Measurements from ENCODE around the gene CMC2. TPM values are rescaled to one million over a fixed set of nuclear protein-coding genes. Genes with fewer than 3 reads are reported as not detected.

The CMC2 gene
- total and polyA plus RNA-seq, 10 of the 15 experiments (the other 5 are each of a cell fraction or from before 2014, with no cell fraction given): 62.8 to 251 (median 157) TPM

DNA sequence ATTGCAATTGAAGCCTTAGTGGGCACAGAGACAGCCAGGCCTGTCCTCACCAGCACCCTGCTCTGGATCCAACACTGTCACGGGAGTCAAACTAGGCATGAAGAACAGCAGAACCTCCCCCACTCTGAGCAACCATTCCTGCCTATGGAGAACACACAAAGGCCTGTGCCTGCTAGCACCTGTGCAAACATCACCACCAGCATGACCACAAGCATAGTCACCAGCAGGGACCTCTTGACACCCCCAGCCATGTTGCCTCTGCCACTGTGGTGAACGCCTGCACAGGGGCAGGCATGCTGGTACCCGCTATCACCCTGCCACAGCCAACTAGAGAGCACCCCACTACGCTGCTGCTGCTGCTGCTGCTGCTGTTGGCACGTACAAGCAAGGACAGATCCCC, 51.7 kb downstream of the CMC2 start:
- ChIA-PET SMC1A (ENCODE audit: uncharacterized antibody, unreplicated experiment) (no interaction called here), POLR2A (no interaction called here), CTCF (no interaction called here), RAD21 (ENCODE audit: unreplicated experiment) (no interaction called here)
- FAIRE-seq (no peak), DNase-seq (ENCODE audit: low read depth, low spot score) (no peak), ATAC-seq (no peak)
- Histone ChIP-seq H3K9ac (ENCODE audit: control insufficient read depth, insufficient read depth, low read length) (no peak overlapping the region), H3K79me2 (ENCODE audit: control insufficient read depth, insufficient read depth, low read length) (no peaks in the 10 kb centered on the region), H3K4me1 (ENCODE audit: control insufficient read depth, insufficient read depth, low read length) (no peaks in the 10 kb centered on the region), H4K20me1 (ENCODE audit: control insufficient read depth, insufficient read depth) (no peaks in the 10 kb centered on the region), H3K4me2 (ENCODE audit: control insufficient read depth, insufficient read depth) (no peak overlapping the region), H3K27ac (ENCODE audit: control insufficient read depth, insufficient read depth) (no peak overlapping the region), H3K27me3 (replicated peaks in 1 of 2; ENCODE audit: control insufficient read depth in 2 of 2, insufficient read depth in 2 of 2, low read length in 1 of 2) (no peaks in the 10 kb centered on the region), H3K36me3 (ENCODE audit: control insufficient read depth in 2 of 2, insufficient read depth in 2 of 2, low read length in 1 of 2) (no peaks in the 10 kb centered on the region), H3K9me3 (replicated peaks; ENCODE audit: control insufficient read depth, insufficient read depth, low read length) (no peaks in the 10 kb centered on the region; the same call in 2 of the 3 replicates), H2AFZ (ENCODE audit: control insufficient read depth, low read depth, low read length) (no peak overlapping the region), H3K4me3 (no peak overlapping the region)
- WGBS (ENCODE audit: insufficient coverage, insufficient replicate concordance, low lambda C conversion rate, missing lambda C conversion rate): 55% methylated on average over 5 of the region's 5 CpGs
- in situ Hi-C loops (cut with MboI) (no loop called here), intact Hi-C loops (cut with micrococcal nuclease; ENCODE audit: unreplicated experiment) (no loop called here)
- BruUV-seq (replicated peaks): no TSS peak
- TF ChIP-seq MEF2B (IDR thresholded peaks at IDR 0.05; ENCODE audit: partially characterized antibody, poor library complexity, severe bottlenecking) (no peak), ZNF207 (IDR thresholded peaks at IDR 0.05; ENCODE audit: borderline replicate concordance) (no peak), TAF1 (IDR thresholded peaks at IDR 0.05; ENCODE audit: borderline replicate concordance, low read depth, low read length) (no peak), FOXK2 (IDR thresholded peaks at IDR 0.05) (no peak), NFYB (IDR thresholded peaks at IDR 0.05; ENCODE audit: insufficient read depth, low read depth, low read length) (no peak), NR2F1 (conservative IDR thresholded peaks at IDR 0.05) (no peak), BACH1 (IDR thresholded peaks at IDR 0.05; ENCODE audit: borderline replicate concordance) (no peak), IRF4 (IDR thresholded peaks at IDR 0.05; ENCODE audit: low read depth, low read length) (no peak), CREB1 (IDR thresholded peaks at IDR 0.05; ENCODE audit: low read depth) (no peak), EGR1 (IDR thresholded peaks at IDR 0.05; ENCODE audit: borderline replicate concordance in 1 of 2, low read depth in 2 of 2, low read length in 2 of 2) (no peak), SMAD1 (IDR thresholded peaks at IDR 0.05; ENCODE audit: low read depth, partially characterized antibody) (no peak), GATAD2B (conservative IDR thresholded peaks at IDR 0.05; ENCODE audit: low read depth) (no peak), RAD51 (IDR thresholded peaks at IDR 0.05) (no peak), YY1 (IDR thresholded peaks at IDR 0.05; ENCODE audit: low read depth, low read length) (no peak), POLR2A (IDR thresholded peaks at IDR 0.05; ENCODE audit: low read depth, low read length) (no peak), SMC3 (IDR thresholded peaks at IDR 0.05; ENCODE audit: borderline replicate concordance, low read length) (no peak)
- TF ChIP-seq, protein P1, sequence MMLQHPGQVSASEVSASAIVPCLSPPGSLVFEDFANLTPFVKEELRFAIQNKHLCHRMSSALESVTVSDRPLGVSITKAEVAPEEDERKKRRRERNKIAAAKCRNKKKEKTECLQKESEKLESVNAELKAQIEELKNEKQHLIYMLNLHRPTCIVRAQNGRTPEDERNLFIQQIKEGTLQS (IDR thresholded peaks at IDR 0.05; ENCODE audit: borderline replicate concordance, extremely low read depth, low read depth, low read length): no peak
- TF ChIP-seq, protein P2, sequence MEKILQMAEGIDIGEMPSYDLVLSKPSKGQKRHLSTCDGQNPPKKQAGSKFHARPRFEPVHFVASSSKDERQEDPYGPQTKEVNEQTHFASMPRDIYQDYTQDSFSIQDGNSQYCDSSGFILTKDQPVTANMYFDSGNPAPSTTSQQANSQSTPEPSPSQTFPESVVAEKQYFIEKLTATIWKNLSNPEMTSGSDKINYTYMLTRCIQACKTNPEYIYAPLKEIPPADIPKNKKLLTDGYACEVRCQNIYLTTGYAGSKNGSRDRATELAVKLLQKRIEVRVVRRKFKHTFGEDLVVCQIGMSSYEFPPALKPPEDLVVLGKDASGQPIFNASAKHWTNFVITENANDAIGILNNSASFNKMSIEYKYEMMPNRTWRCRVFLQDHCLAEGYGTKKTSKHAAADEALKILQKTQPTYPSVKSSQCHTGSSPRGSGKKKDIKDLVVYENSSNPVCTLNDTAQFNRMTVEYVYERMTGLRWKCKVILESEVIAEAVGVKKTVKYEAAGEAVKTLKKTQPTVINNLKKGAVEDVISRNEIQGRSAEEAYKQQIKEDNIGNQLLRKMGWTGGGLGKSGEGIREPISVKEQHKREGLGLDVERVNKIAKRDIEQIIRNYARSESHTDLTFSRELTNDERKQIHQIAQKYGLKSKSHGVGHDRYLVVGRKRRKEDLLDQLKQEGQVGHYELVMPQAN (conservative IDR thresholded peaks at IDR 0.05): no peak
- TF ChIP-seq, protein P3, sequence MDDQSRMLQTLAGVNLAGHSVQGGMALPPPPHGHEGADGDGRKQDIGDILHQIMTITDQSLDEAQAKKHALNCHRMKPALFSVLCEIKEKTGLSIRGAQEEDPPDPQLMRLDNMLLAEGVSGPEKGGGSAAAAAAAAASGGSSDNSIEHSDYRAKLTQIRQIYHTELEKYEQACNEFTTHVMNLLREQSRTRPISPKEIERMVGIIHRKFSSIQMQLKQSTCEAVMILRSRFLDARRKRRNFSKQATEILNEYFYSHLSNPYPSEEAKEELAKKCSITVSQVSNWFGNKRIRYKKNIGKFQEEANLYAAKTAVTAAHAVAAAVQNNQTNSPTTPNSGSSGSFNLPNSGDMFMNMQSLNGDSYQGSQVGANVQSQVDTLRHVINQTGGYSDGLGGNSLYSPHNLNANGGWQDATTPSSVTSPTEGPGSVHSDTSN (IDR thresholded peaks at IDR 0.05; ENCODE audit: insufficient replicate concordance, low read depth, low read length): no peak

Data from GM12878 (cell line).